HFFc6 (cell line): Measurements from ENCODE around the gene SFI1. TPM values are rescaled to one million over a fixed set of nuclear protein-coding genes. Genes with fewer than 3 reads are reported as not detected.

Experiments used
- DNase-seq: peaks from one replicate; pipeline ENCODE4 v3.0.0-alpha.2; 2018
- H3K27ac Mint-ChIP-seq: 2 replicates; pipeline ENCODE4 v1.8.0; 2020; ENCODE audit warnings: mild to moderate bottlenecking, mixed read lengths
- H3K27me3 Mint-ChIP-seq: 2 replicates; pipeline ENCODE4 v1.8.0; 2021; ENCODE audit warnings: mild to moderate bottlenecking, moderate library complexity, mixed read lengths; ENCODE audit not compliant: insufficient read depth
- H3K36me3 Mint-ChIP-seq: 2 replicates; pipeline ENCODE4 v1.8.0; 2021; ENCODE audit warnings: low read depth, mixed read lengths
- H3K4me1 Mint-ChIP-seq: 2 replicates; pipeline ENCODE4 v1.8.0; 2020; ENCODE audit warnings: low read depth, mixed read lengths
- H3K4me3 Mint-ChIP-seq: 2 replicates; pipeline ENCODE4 v1.8.0; 2020; ENCODE audit warnings: mild to moderate bottlenecking, moderate library complexity, mixed read lengths
- H3K9me3 Mint-ChIP-seq: 2 replicates; pipeline ENCODE4 v1.8.0; 2020; ENCODE audit warnings: mild to moderate bottlenecking, mixed read lengths
- total RNA-seq, 6 experiments: library from RNA; stranded (reverse); fragmentation: NEBNext Ultra II Directional; extraction: Animal tissue kit (Norgen Biotek cat#: 25700); gene quantifications; 2 replicates in 1 of 6; 3 replicates in 5 of 6; pipeline ENCODE4 v1.2.3, GENCODE V29; 2021
- TF ChIP-seq, protein P1 (sequence below): fragments of 200-600 bp; sonication (generic); IDR thresholded peaks from 2 replicates; pipeline ENCODE4 v1.5.0; 2021; ENCODE audit warnings: antibody characterized with exemption, mild to moderate bottlenecking

SFI1 gene
- total RNA-seq, 6 experiments from 2014 or later: 8.3 to 12.1 (median 11.3) TPM

DNA sequence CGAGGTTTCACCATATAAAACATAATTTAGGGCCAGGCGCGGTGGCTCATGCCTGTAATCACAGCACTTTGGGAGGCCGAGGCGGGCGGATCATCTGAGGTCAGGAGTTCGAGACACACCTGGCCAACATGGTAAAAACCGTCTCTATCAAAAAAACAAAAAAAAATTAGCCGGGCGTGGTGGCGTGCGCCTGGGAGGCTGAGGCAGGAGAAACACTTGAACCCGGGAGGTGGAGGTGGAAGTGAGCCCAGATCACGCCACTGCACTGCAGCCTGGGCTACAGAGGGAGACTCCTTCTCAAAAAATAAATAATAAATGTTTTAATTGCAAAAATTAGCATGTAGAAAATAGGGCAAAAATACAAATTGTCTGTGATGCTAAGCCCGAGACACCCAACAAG lies 993 bp upstream of the SFI1 start:
- DNase-seq: no peak
- peaks cover 27% of the 10 kb centered on the region for H3K4me1 Mint-ChIP-seq
- no peaks in the 10 kb centered on the region for H3K27me3 Mint-ChIP-seq
- peaks cover 5% of the 10 kb centered on the region; the same call in 1 of the 2 replicates for H3K9me3 Mint-ChIP-seq
- H3K27ac Mint-ChIP-seq: peak overlapping the region; percentile 92
- peaks cover 7% of the 10 kb centered on the region for H3K36me3 Mint-ChIP-seq
- H3K4me3 Mint-ChIP-seq: peak overlapping the region; percentile 95
- TF ChIP-seq, protein P1, sequence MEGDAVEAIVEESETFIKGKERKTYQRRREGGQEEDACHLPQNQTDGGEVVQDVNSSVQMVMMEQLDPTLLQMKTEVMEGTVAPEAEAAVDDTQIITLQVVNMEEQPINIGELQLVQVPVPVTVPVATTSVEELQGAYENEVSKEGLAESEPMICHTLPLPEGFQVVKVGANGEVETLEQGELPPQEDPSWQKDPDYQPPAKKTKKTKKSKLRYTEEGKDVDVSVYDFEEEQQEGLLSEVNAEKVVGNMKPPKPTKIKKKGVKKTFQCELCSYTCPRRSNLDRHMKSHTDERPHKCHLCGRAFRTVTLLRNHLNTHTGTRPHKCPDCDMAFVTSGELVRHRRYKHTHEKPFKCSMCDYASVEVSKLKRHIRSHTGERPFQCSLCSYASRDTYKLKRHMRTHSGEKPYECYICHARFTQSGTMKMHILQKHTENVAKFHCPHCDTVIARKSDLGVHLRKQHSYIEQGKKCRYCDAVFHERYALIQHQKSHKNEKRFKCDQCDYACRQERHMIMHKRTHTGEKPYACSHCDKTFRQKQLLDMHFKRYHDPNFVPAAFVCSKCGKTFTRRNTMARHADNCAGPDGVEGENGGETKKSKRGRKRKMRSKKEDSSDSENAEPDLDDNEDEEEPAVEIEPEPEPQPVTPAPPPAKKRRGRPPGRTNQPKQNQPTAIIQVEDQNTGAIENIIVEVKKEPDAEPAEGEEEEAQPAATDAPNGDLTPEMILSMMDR: no peak

GRCh38 chr22:31496735-31497146 lies 405 bp downstream of the SFI1 start:
- TF ChIP-seq, protein P1: no peak
- H3K27ac Mint-ChIP-seq: peak overlapping the region; percentile 92
- peaks cover 7% of the 10 kb centered on the region for H3K36me3 Mint-ChIP-seq
- peaks cover 14% of the 10 kb centered on the region for H3K4me1 Mint-ChIP-seq
- H3K9me3 Mint-ChIP-seq: peaks cover 5% of the 10 kb centered on the region; the same call in 1 of the 2 replicates
- H3K4me3 Mint-ChIP-seq: peak overlapping the region; percentile 95
- DNase-seq: no peak
- H3K27me3 Mint-ChIP-seq: no peaks in the 10 kb centered on the region

- TF ChIP-seq, protein P1: no peak
- Mint-ChIP-seq H3K27ac (peak overlapping the region; percentile 92), H3K4me1 (peaks cover 9% of the 10 kb centered on the region), H3K27me3 (no peaks in the 10 kb centered on the region), H3K9me3 (peaks cover 5% of the 10 kb centered on the region; the same call in 1 of the 2 replicates), H3K4me3 (peak overlapping the region; percentile 95), H3K36me3 (peaks cover 7% of the 10 kb centered on the region)
- DNase-seq: no peak
Measured at GRCh38 chr22:31497148-31497938, 1.0 kb downstream of the SFI1 start.

DNA sequence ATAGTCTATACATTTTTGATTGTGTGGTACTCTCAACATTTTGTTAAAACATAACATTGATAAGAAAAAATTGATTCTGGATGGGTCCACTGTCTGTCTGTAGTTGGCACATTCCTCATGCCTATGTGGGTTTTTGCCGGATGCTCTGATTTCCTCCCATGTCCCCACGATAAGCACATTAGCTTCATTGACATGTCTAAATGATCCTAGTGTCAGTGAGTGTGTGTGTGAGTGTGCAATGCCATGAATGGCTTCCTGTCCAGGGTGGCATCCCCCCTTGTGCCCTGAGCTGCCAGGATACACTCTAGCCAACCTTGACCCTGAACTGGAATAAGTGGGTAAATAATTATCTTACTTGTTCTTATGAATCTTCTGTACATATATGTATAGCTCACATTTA lies 5.4 kb downstream of the SFI1 start:
- peaks cover 7% of the 10 kb centered on the region for H3K36me3 Mint-ChIP-seq
- DNase-seq: no peak
- peaks cover 27% of the 10 kb centered on the region for H3K4me1 Mint-ChIP-seq
- peaks cover 5% of the 10 kb centered on the region; the same call in 1 of the 2 replicates for H3K9me3 Mint-ChIP-seq
- TF ChIP-seq, protein P1: no peak
- no peaks in the 10 kb centered on the region for H3K27me3 Mint-ChIP-seq
- no peak overlapping the region for H3K27ac Mint-ChIP-seq
- H3K4me3 Mint-ChIP-seq: no peak overlapping the region

- Mint-ChIP-seq H3K4me1 (peaks cover 18% of the 10 kb centered on the region), H3K9me3 (0 out of 2 replicates have a peak, but pooled peaks cover 9% of the 10 kb centered on the region), H3K36me3 (peaks cover 13% of the 10 kb centered on the region), H3K27ac (peak overlapping the region; percentile 89), H3K4me3 (no peak overlapping the region), H3K27me3 (no peaks in the 10 kb centered on the region)
- TF ChIP-seq, protein P1: no peak
- DNase-seq: no peak
Measured at GRCh38 chr22:31503211-31503964, 7.1 kb downstream of the SFI1 start.
